Osteocyte (in vitro differentiated cells): Measurements from ENCODE around the gene SPPL2C. TPM values are rescaled to one million over a fixed set of nuclear protein-coding genes. Genes with fewer than 3 reads are reported as not detected.

ENCODE experiments used
- DNase-seq: peaks from one replicate; pipeline ENCODE4 v3.0.0; 2021; ENCODE audit warnings: mixed read lengths; ENCODE audit not compliant: unreplicated experiment; ENCODE audit errors: extremely low spot score
- H3K27ac Mint-ChIP-seq: one replicate; pipeline ENCODE4 v1.8.0; 2021; ENCODE audit warnings: mild to moderate bottlenecking, mixed read lengths; ENCODE audit not compliant: unreplicated experiment
- H3K27me3 Mint-ChIP-seq: one replicate; pipeline ENCODE4 v1.8.0; 2021; ENCODE audit warnings: mixed read lengths; ENCODE audit not compliant: unreplicated experiment
- H3K36me3 Mint-ChIP-seq: one replicate; pipeline ENCODE4 v1.8.0; 2021; ENCODE audit warnings: mixed read lengths; ENCODE audit not compliant: unreplicated experiment
- H3K4me1 Mint-ChIP-seq: one replicate; pipeline ENCODE4 v1.8.0; 2021; ENCODE audit warnings: mixed read lengths; ENCODE audit not compliant: unreplicated experiment
- H3K4me3 Mint-ChIP-seq: one replicate; pipeline ENCODE4 v1.8.0; 2021; ENCODE audit warnings: mild to moderate bottlenecking, moderate library complexity, mixed read lengths; ENCODE audit not compliant: unreplicated experiment
- H3K9me3 Mint-ChIP-seq: one replicate; pipeline ENCODE4 v1.8.0; 2021; ENCODE audit warnings: mixed read lengths; ENCODE audit not compliant: unreplicated experiment
- total RNA-seq: library from RNA; stranded (reverse); gene quantifications from 2 replicates; pipeline ENCODE4 v1.2.1, GENCODE V29; 2021
- TF ChIP-seq, protein P1 (sequence below): fragments of 200-600 bp; sonication (generic); IDR thresholded peaks from 2 replicates; pipeline ENCODE4 v1.5.0; 2021; ENCODE audit warnings: antibody characterized with exemption, mild to moderate bottlenecking, moderate library complexity

The SPPL2C gene
- total RNA-seq, 1 donor from 2014 or later = not detected

DNA sequence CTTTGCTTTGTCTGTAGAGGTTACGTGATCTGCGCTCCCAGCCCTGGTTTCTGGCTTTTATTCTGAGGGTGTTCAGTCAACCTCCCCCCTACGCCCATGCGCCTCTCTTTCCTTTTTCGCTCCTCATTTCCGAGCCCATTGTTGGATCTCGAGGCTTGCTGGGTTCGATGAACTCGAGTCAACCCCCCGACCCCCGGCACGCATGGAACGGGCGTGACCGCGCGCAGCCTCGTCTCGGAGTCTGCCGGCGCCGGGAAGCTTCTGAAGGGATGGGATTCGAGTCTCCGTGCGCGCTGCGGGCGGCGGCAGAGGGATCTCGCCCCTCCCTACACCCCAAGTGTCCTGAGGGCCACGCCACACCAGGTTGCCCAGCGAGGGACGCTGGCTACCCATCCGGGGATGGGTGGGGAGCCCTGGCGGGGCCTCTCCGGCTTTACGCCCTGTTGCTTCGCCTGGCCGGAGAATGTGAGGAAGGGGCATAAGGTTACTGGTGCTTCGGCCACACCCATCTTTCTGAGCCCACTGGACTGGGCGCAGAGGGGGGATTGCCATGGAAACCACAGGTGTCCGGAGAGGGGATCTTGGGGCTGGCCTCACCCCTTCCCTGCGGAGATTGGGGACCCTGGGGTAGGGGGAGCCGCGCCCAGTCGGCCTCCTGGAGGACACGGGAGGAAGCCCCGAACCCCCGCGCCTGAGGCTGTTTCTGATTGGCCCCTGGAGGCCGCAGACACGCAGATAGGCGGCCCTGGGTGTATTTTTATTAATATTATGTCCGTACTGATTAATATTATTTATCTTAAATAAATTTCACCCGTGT, 51.5 kb downstream of the SPPL2C start:
- Mint-ChIP-seq H3K4me3 (peak overlapping the region; percentile 45), H3K27me3 (peaks cover 63% of the 10 kb centered on the region), H3K4me1 (peaks cover 12% of the 10 kb centered on the region), H3K36me3 (no peaks in the 10 kb centered on the region), H3K9me3 (no peaks in the 10 kb centered on the region), H3K27ac (no peak overlapping the region)
- DNase-seq = no peak
- TF ChIP-seq, protein P1, sequence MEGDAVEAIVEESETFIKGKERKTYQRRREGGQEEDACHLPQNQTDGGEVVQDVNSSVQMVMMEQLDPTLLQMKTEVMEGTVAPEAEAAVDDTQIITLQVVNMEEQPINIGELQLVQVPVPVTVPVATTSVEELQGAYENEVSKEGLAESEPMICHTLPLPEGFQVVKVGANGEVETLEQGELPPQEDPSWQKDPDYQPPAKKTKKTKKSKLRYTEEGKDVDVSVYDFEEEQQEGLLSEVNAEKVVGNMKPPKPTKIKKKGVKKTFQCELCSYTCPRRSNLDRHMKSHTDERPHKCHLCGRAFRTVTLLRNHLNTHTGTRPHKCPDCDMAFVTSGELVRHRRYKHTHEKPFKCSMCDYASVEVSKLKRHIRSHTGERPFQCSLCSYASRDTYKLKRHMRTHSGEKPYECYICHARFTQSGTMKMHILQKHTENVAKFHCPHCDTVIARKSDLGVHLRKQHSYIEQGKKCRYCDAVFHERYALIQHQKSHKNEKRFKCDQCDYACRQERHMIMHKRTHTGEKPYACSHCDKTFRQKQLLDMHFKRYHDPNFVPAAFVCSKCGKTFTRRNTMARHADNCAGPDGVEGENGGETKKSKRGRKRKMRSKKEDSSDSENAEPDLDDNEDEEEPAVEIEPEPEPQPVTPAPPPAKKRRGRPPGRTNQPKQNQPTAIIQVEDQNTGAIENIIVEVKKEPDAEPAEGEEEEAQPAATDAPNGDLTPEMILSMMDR = no peak

Other genes with a start within 250 kb of the SPPL2C start
- gene CRHR1, start 60.6 kb upstream of the SPPL2C start, total RNA-seq = not detected in 2 replicates
- 1.1 and 1.6 TPM in 2 replicates for gene MAPT, start 49.7 kb downstream of the SPPL2C start, total RNA-seq
- not detected in 2 replicates for gene STH, start 154.4 kb downstream of the SPPL2C start, total RNA-seq